ENCODE data around the gene B3GAT3.
A peak's percentile ranks its signal among the peaks of the same experiment; 100 is the strongest.

Gene B3GAT3

DNA sequence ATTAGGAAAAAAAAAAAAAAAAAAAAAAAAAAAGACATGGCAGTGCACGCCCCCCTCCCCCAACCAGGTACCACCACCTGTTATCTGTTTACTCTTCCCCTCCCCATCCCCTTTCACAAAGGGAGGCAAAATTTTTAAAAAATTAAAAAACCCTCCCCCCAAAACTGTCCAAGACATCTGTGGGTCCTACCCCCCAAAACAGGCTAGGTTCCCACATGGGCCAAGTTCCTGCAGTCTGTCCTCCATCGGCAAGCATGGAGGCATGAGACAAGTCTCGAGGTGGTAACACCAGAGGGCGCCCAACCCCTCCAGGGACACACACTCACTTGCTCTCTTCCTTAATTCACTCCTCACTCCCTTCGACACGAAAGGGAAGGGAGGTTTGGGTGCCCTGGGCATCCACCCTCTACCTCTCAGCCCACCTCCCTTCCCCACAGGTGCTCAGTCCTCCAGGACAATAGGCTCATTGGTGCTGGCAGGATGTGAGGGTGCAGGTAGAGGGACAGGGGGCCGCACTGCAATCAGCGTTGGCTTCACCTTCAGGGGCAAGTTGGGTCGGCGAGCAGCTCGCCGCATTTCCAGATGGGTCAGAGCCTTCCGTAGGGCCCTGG, 28.2 kb downstream of the B3GAT3 start:
- Histone ChIP-seq H4K12ac (ENCODE audit: low read depth, low read length) (no peak overlapping the region), H3K4me3 (ENCODE audit: low read depth, low read length) (peak overlapping the region; percentile 10), H4K91ac (ENCODE audit: low read depth, low read length) (no peak overlapping the region), H3K23ac (ENCODE audit: low read length) (no peak overlapping the region), H3K36me3 (ENCODE audit: control insufficient read depth in 1 of 2, insufficient read depth in 2 of 2, low read length in 2 of 2) (peaks cover 45 to 57% of the 10 kb centered on the region in 2 experiments), H3K4ac (ENCODE audit: low read depth, low read length) (no peak overlapping the region), H3K9ac (ENCODE audit: low read length) (peak overlapping the region; percentile 49), H2BK12ac (ENCODE audit: low read length) (no peak overlapping the region), H3K27ac (ENCODE audit: low read depth, low read length) (no peak overlapping the region), H2BK5ac (ENCODE audit: low read depth, low read length, poor library complexity) (no peak overlapping the region), H2BK120ac (ENCODE audit: insufficient read depth, low read length, poor library complexity) (no peak overlapping the region), H3K9me3 (ENCODE audit: insufficient read depth, low read depth, low read length) (peaks cover 3% of the 10 kb centered on the region), H3K4me1 (ENCODE audit: control insufficient read depth in 1 of 2, insufficient read depth in 2 of 2, low read length in 2 of 2) (peaks cover 3 to 9% of the 10 kb centered on the region in 2 experiments), H3K79me2 (ENCODE audit: control insufficient read depth, insufficient read depth, low read length, poor library complexity) (no peaks in the 10 kb centered on the region), H3K79me1 (ENCODE audit: low read length) (peaks cover 2% of the 10 kb centered on the region), H2AFZ (ENCODE audit: insufficient read depth, low read length, poor library complexity) (no peak overlapping the region), H3K18ac (ENCODE audit: low read length) (no peak overlapping the region), H2AK5ac (ENCODE audit: low read length) (no peak overlapping the region), H3K27me3 (ENCODE audit: insufficient read depth, low read length) (no peaks in the 10 kb centered on the region), H3K14ac (ENCODE audit: low read length) (no peak overlapping the region), H3K4me2 (ENCODE audit: low read length) (no peak overlapping the region), H4K8ac (ENCODE audit: low read depth, low read length) (no peak overlapping the region)
- peak; percentile 60 to 76 for DNase-seq
- no CpG with 5 or more reads among the region's 13 CpGs for WGBS (ENCODE audit: extremely low coverage, insufficient coverage, insufficient read length)

DNA sequence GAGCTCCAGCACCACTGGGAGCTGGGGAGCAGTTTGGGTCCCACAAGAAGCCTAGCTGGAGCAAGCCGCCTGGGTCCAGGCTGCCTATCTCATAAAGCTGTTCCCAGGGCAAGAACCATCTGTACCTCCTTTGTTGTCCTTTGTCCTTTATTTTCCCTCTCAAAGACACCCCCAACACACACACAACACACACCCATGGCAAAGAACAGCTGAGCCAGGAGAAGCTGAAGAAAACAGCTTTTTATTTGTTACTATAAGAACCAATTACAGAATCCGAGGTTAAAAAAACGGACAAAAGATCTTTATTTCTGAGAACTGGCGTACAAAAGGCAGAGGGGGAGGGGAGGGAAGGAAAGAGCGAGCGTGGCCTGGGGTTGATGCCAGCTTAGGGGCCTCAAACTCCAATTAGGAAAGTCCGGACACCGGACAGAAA, 28.8 kb downstream of the B3GAT3 start:
- no peak overlapping the region for H4K8ac ChIP-seq (ENCODE audit: low read depth, low read length)
- H2BK120ac ChIP-seq (ENCODE audit: insufficient read depth, low read length, poor library complexity), result no peak overlapping the region
- no CpG with 5 or more reads among the region's 8 CpGs for WGBS (ENCODE audit: extremely low coverage, insufficient coverage, insufficient read length)
- no peaks in the 10 kb centered on the region for H3K79me2 ChIP-seq (ENCODE audit: control insufficient read depth, insufficient read depth, low read length, poor library complexity)
- no peaks in the 10 kb centered on the region for H3K27me3 ChIP-seq (ENCODE audit: insufficient read depth, low read length)
- no peak overlapping the region for H3K4ac ChIP-seq (ENCODE audit: low read depth, low read length)
- no peak overlapping the region for H3K9ac ChIP-seq (ENCODE audit: low read length)
- no peak overlapping the region for H2AFZ ChIP-seq (ENCODE audit: insufficient read depth, low read length, poor library complexity)
- peaks cover 2% of the 10 kb centered on the region for H3K79me1 ChIP-seq (ENCODE audit: low read length)
- no peak overlapping the region for H2BK5ac ChIP-seq (ENCODE audit: low read depth, low read length, poor library complexity)
- H3K9me3 ChIP-seq (ENCODE audit: insufficient read depth, low read depth, low read length), result peaks cover 3% of the 10 kb centered on the region
- H3K23ac ChIP-seq (ENCODE audit: low read length), result no peak overlapping the region
- no peak overlapping the region for H3K4me3 ChIP-seq (ENCODE audit: low read depth, low read length)
- no peak overlapping the region for H2BK12ac ChIP-seq (ENCODE audit: low read length)
- no peak overlapping the region for H4K12ac ChIP-seq (ENCODE audit: low read depth, low read length)
- no peak overlapping the region for H3K4me2 ChIP-seq (ENCODE audit: low read length)
- no peak overlapping the region for H2AK5ac ChIP-seq (ENCODE audit: low read length)
- no peak overlapping the region for H3K18ac ChIP-seq (ENCODE audit: low read length)
- peaks cover 41 to 53% of the 10 kb centered on the region in 2 experiments for H3K36me3 ChIP-seq (ENCODE audit: control insufficient read depth in 1 of 2, insufficient read depth in 2 of 2, low read length in 2 of 2)
- H3K4me1 ChIP-seq (ENCODE audit: control insufficient read depth in 1 of 2, insufficient read depth in 2 of 2, low read length in 2 of 2), result peaks cover 3 to 9% of the 10 kb centered on the region in 2 experiments
- no peak overlapping the region for H3K14ac ChIP-seq (ENCODE audit: low read length)
- H3K27ac ChIP-seq (ENCODE audit: low read depth, low read length), result no peak overlapping the region
- no peak overlapping the region for H4K91ac ChIP-seq (ENCODE audit: low read depth, low read length)
- DNase-seq, result no peak

DNA sequence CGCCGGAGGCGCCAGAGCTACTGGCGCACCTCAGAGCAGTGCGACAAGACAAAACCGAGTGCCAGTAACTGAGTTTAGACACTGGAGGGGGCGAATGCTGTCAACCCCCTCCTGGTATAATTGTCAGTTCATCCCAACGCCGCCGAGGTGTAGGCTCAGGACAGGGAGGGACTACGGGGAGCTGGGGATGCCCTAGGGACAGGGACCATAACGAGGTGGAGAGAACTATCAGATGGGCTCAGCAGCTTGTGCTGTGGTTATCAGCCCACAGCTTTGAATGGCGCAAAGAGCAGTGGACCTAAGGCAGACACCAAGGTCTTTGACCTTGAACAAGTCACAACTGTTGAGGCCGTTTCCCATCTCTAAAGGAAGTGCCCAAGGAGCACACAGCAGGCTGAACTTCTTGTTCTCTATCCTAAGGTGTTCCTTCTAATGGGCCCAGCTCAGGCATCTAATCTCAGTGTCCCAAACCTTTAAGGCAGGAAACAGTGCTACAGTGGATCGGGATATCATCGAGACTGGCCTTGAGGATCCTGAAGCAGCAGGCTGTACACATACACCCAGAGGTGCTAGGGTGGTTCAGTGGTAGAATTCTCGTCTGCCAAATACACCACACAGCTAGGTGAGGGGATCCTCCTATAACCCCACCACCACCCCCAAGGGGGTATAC, 29.5 kb downstream of the B3GAT3 start:
- peak overlapping the region; percentile 13 for H3K4me3 ChIP-seq (ENCODE audit: low read depth, low read length)
- H3K4me1 ChIP-seq (ENCODE audit: control insufficient read depth in 1 of 2, insufficient read depth in 2 of 2, low read length in 2 of 2), result peaks cover 3 to 9% of the 10 kb centered on the region in 2 experiments
- no peak overlapping the region for H2BK5ac ChIP-seq (ENCODE audit: low read depth, low read length, poor library complexity)
- H2BK12ac ChIP-seq (ENCODE audit: low read length), result no peak overlapping the region
- H3K27me3 ChIP-seq (ENCODE audit: insufficient read depth, low read length), result no peaks in the 10 kb centered on the region
- no peak overlapping the region for H2AK5ac ChIP-seq (ENCODE audit: low read length)
- no CpG with 5 or more reads among the region's 17 CpGs for WGBS (ENCODE audit: extremely low coverage, insufficient coverage, insufficient read length)
- H3K4ac ChIP-seq (ENCODE audit: low read depth, low read length), result no peak overlapping the region
- peaks cover 3% of the 10 kb centered on the region for H3K9me3 ChIP-seq (ENCODE audit: insufficient read depth, low read depth, low read length)
- H4K8ac ChIP-seq (ENCODE audit: low read depth, low read length), result peak overlapping the region; percentile 36
- peaks cover 2% of the 10 kb centered on the region for H3K79me1 ChIP-seq (ENCODE audit: low read length)
- H3K23ac ChIP-seq (ENCODE audit: low read length), result no peak overlapping the region
- no peak overlapping the region for H3K14ac ChIP-seq (ENCODE audit: low read length)
- H2BK120ac ChIP-seq (ENCODE audit: insufficient read depth, low read length, poor library complexity), result no peak overlapping the region
- peak overlapping the region; percentile 45 for H3K27ac ChIP-seq (ENCODE audit: low read depth, low read length)
- no peaks in the 10 kb centered on the region for H3K79me2 ChIP-seq (ENCODE audit: control insufficient read depth, insufficient read depth, low read length, poor library complexity)
- no peak overlapping the region for H4K12ac ChIP-seq (ENCODE audit: low read depth, low read length)
- peak overlapping the region; percentile 24 for H3K9ac ChIP-seq (ENCODE audit: low read length)
- peak overlapping the region; percentile 40 for H4K91ac ChIP-seq (ENCODE audit: low read depth, low read length)
- no peak overlapping the region for H2AFZ ChIP-seq (ENCODE audit: insufficient read depth, low read length, poor library complexity)
- peaks cover 34 to 49% of the 10 kb centered on the region in 2 experiments for H3K36me3 ChIP-seq (ENCODE audit: control insufficient read depth in 1 of 2, insufficient read depth in 2 of 2, low read length in 2 of 2)
- no peak overlapping the region for H3K18ac ChIP-seq (ENCODE audit: low read length)
- H3K4me2 ChIP-seq (ENCODE audit: low read length), result peak overlapping the region; percentile 81
- no peak for DNase-seq

DNA sequence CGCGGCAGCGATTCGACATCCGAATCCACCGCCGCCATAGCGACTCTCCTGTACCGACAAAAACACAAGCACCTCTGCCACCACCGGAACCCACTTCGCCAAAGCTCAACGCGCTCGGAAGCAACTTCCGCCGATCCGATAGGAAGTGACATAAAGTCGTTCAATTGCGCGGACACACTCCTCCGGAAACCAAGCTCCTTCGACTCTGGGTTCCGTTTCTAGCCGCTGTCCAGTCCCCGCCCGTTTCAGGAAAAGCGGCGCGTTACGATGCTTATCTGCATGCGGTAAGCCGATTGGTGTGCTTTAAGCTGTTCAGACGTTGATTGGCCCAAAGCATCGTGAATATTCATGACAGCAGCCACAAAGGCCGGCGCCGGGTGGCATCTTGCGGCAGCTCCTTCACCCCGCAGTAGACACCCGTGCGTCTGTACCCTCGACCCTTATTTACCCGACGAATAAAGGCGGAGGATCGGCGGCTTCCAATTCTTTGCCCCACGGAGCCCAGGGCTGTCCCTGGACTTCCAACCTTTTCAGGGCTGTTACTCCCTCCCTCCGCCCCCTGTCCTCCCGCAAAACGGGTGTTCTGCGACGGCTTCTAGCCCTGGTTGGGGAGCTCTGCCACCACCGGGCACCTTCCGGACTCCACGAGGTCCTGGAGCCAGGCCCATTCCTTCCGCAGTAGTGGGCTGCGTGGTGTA, 30.2 kb downstream of the B3GAT3 start, which contains the start of gene TUT1:
Gene TUT1 (minus strand): TSS at position 76 of the 698 bp plus-strand sequence. CDS start 38 bp downstream, at position 38.
- Histone ChIP-seq H3K27ac (ENCODE audit: low read depth, low read length) (peak within 1 kb of the TSS; percentile 72), H3K9me3 (ENCODE audit: insufficient read depth, low read depth, low read length) (peaks cover 3% of the 10 kb centered on the region), H2BK12ac (ENCODE audit: low read length) (no peak within 1 kb of the TSS), H3K9ac (ENCODE audit: low read length) (peak within 1 kb of the TSS; percentile 84), H3K4me1 (ENCODE audit: control insufficient read depth in 1 of 2, insufficient read depth in 2 of 2, low read length in 2 of 2) (peaks cover 3 to 9% of the 10 kb centered on the region in 2 experiments), H2AK5ac (ENCODE audit: low read length) (no peak within 1 kb of the TSS), H3K27me3 (ENCODE audit: insufficient read depth, low read length) (no peaks in the 10 kb centered on the region), H2AFZ (ENCODE audit: insufficient read depth, low read length, poor library complexity) (peak within 1 kb of the TSS; percentile 73), H3K4ac (ENCODE audit: low read depth, low read length) (peak within 1 kb of the TSS; percentile 50), H3K23ac (ENCODE audit: low read length) (no peak within 1 kb of the TSS), H3K4me3 (ENCODE audit: low read depth, low read length) (peak within 1 kb of the TSS; percentile 88), H3K79me1 (ENCODE audit: low read length) (peaks cover 2% of the 10 kb centered on the region), H3K79me2 (ENCODE audit: control insufficient read depth, insufficient read depth, low read length, poor library complexity) (no peaks in the 10 kb centered on the region), H2BK5ac (ENCODE audit: low read depth, low read length, poor library complexity) (peak within 1 kb of the TSS; percentile 38), H4K12ac (ENCODE audit: low read depth, low read length) (peak within 1 kb of the TSS; percentile 85), H3K4me2 (ENCODE audit: low read length) (peak within 1 kb of the TSS; percentile 81), H2BK120ac (ENCODE audit: insufficient read depth, low read length, poor library complexity) (peak within 1 kb of the TSS; percentile 61), H3K18ac (ENCODE audit: low read length) (peak within 1 kb of the TSS; percentile 66), H3K36me3 (ENCODE audit: control insufficient read depth in 1 of 2, insufficient read depth in 2 of 2, low read length in 2 of 2) (peaks cover 29 to 46% of the 10 kb centered on the region in 2 experiments), H3K14ac (ENCODE audit: low read length) (peak within 1 kb of the TSS; percentile 76), H4K91ac (ENCODE audit: low read depth, low read length) (peak within 1 kb of the TSS; percentile 65), H4K8ac (ENCODE audit: low read depth, low read length) (peak within 1 kb of the TSS; percentile 87)
- WGBS (ENCODE audit: extremely low coverage, insufficient coverage, insufficient read length), result no CpG with 5 or more reads among the region's 58 CpGs
- peak; percentile 99 to 100 for DNase-seq

All from trophoblast cell (in vitro differentiated cells and primary cell).